Astrocyte of the hippocampus (primary cell): ENCODE measurements around the gene KIAA1549.

ENCODE experiments used
- DNase-seq: peaks from one replicate; pipeline ENCODE4 v3.0.0; 2011; ENCODE audit warnings: low read depth, low spot score

KIAA1549 gene

GRCh38 chr7:138885383-138886147, 95.6 kb downstream of the KIAA1549 start:
- DNase-seq = no peak

DNA sequence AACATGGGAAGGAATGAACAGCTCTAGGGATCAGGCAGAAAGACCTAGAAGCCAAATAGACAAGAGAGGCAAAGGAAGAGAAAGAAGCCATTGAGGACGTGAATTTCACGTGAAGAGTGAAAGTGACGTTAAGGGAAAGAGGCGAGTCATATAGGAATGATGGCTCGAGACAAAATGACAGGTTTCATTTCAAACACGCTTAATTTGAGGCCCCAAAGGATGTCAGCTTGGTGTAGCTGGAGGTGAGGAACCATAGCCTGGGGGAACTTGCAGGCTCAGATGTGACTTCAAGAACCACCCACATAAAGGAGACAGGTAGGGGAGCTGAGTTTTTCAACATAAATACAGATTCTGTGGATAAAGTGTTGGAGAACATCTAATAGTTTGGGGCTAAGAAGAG, 98.9 kb downstream of the KIAA1549 start:
- DNase-seq = no peak

- no peak for DNase-seq
Measured at GRCh38 chr7:138881579-138882188, 99.5 kb downstream of the KIAA1549 start.

- DNase-seq = peak; percentile 73
Measured at GRCh38 chr7:138880881-138881578, 100.2 kb downstream of the KIAA1549 start.

DNA sequence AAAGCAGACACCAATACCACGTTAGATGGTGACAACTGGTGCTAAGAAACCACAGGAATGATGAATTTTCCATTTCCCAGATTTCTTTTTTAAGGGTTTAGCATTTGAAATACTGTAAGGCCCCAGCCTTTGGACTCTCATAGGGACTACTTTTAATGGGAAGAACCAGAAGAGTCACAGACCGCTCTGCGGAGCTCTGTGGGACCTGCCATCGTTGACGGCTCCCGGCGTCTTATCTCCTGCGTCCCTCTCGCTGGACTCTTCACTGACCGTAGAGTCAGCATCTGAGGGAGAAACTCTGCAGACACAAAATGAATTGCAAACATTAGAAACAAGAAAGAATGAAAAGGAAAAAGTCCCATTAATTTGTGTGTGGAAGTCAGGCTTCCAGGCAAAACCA, 101.8 kb downstream of the KIAA1549 start:
- DNase-seq = no peak

DNA sequence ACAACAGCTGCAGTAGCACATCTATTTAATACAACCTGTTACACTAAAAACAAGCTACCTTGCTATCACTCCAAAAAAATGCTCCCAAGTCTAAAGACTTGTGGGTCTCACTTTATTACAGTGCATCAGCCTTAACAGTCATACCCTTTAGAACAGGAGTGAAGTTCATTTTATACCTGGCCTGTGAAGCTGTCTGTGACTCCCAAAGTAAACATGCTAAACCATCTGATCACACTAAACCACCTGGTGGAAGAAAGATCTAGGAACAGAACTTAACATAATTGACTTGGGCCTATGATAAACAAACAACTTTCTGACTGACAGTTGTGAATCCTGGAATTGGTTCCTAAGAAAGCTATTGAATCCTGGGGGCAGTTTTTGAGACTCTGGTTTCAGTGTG, 102.3 kb downstream of the KIAA1549 start:
- no peak for DNase-seq

GRCh38 chr7:138878051-138878450, 103.1 kb downstream of the KIAA1549 start:
- no peak for DNase-seq

DNA sequence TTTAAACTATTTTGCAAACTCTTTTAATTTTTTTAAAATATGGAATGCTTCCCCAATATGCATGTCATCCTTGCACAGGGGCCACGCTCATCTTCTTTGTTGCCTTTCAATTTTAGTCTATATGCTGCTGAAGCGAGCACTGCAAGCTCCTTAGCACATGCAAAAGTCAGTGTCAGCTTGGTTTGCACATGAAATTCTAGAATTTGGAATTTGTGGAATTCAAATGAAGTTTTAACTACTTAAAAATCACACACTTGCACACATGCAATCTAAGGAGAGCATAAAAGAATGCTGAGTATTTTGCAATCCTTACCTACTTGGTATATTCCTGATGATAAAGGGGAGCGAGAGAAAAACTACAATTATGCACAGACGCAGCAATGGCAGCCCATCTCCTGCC, 104.9 kb downstream of the KIAA1549 start:
- DNase-seq = no peak

- peak; percentile 78 for DNase-seq
Measured at GRCh38 chr7:138875794-138876193, 105.4 kb downstream of the KIAA1549 start.

DNA sequence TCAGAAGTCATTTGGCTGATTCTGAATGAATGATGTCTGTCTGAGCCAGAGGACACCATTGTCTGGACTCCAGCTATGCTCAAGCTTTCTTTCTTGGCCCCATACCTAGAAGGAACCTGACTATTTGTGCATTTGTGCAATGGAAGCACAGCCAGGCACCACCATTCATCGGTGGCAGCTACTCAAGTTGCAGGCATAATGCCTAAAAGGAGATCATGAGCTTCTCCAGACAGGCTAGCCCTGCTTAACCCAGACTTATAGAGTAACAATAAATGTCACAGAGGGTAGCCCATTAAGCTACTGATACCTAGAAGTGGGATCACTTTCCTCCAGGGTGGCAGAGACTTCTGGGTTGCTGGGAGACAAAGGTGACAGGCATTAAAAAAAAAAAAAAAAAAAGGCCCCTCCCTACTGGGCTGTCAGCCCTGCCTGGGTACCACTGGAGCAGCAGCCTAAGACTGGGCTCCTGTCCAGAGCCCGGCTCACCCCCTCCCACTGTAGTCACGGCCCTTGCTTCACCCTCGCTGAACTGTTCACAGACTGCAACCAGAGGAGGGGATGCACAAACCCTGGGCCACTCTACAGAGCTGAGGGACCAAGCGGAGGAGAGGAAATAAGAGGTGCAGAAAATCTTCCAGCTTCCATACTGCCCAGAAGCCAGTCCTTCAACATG, 107.8 kb downstream of the KIAA1549 start:
- peak; percentile 34 for DNase-seq

DNA sequence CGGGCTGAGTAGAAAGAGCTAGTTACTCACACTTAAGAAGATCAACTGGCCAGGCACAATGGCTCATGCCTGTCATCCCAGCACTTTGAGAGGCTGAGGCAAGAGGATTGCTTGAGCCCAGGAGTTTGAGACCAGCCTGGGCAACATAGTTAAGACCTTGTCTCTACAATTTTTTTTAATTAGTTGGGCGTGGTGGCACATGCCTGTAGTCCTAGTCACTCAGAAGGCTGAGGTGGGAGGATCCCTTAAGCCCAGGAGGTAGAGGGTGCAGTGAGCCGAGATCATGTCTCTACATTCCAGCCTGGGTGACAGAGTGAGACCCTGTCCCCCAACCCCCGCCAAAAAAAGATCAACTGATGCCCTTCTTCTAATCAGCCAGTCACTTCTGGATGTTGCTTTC, 108.6 kb downstream of the KIAA1549 start:
- no peak for DNase-seq

GRCh38 chr7:138871814-138872090, 109.4 kb downstream of the KIAA1549 start:
- no peak for DNase-seq

GRCh38 chr7:138871065-138871813, 110.0 kb downstream of the KIAA1549 start:
- no peak for DNase-seq

DNA sequence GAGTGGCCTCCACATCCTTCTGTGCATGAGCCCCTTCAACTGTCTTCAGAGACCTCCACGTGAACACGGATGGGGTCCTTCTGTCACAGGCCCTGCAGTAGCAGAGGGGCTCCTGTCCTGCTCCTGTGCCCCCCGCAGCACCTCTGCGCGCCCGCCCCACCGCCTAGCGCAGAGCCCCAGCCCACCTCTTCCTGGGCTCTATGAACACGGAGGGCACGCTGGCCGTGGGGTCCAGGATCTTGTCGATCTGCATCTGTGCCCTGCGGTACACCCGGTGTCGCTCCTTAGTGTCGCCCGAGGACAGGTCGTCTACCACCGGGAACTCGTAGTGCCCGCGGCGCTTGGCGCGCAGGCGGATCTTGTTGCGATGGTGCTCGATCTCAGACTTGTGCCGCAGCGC, 111.8 kb downstream of the KIAA1549 start:
- no peak for DNase-seq

- no peak for DNase-seq
Measured at GRCh38 chr7:138868711-138869110, 112.5 kb downstream of the KIAA1549 start.

- no peak for DNase-seq
Measured at GRCh38 chr7:138867744-138868143, 113.4 kb downstream of the KIAA1549 start.

GRCh38 chr7:138866353-138866752, 114.8 kb downstream of the KIAA1549 start:
- DNase-seq = no peak

DNA sequence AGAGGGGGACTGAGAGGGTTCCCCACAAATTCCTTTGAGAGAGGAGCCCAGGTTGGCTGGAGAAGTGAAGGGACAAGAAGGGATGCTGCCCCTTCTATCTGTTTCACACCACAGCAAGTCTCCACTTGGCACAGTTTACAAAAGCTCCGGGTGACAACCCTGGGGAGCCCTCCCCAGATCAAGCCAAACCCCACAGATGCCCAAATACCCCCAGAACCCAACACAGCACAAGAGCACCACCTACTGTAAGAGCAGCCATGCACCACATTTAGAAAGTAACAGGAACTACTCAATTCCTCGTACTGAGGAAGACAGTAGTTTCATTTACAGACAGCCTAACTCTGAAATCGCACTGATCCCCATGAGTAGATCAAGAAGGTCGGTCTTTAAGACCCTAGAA, 115.3 kb downstream of the KIAA1549 start:
- DNase-seq = no peak

DNA sequence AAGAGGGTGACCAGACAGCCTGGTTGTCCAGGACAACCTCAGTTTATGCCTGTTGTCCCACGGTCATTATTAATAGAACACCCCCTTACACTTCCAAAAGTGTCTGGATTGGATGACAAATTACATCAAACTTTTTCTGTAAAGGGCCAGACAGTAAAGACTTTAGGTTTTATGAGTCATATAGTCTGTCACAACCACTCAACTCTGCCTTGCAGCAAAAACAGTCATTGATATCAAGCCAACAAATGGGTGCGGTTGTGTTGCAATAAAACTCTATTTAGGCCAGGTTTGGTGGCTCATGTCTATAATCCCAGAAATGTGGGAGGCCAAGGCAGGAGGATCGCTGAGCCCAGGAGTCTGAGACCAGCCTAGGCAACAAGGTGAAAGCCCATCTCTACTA, 116.5 kb downstream of the KIAA1549 start:
- peak; percentile 46 for DNase-seq

GRCh38 chr7:138863931-138864330, 117.3 kb downstream of the KIAA1549 start:
- no peak for DNase-seq

- DNase-seq = no peak
Measured at GRCh38 chr7:138861051-138861450, 120.1 kb downstream of the KIAA1549 start.

DNA sequence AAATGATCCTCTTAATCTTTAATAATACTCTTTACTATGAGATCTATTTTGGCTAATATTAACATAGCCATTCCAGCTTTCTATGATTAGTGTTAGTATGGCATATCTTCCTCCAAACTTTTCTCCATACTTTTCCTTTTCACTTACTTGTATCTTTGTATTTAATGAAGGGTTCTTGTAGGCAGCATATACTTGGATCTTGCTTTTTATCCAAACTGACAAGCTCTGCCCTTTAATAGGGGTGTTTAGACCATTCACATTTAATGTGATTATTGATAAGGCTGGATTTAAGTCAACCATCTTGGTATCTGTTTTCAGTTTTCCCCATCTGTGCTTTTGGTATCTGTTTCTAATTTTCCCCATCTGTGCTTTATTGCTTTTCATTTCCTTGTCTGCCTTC, 123.5 kb downstream of the KIAA1549 start:
- DNase-seq = no peak
